Stimulated activated CD8-positive, alpha-beta memory T cell treated with anti-CD3 and anti-CD28 coated beads, Interleukin-7, amount 100 ng/mL, for 1 hour (primary cell): ENCODE data around the gene MAGI2.

Experiments
- DNase-seq, 2 donors: peaks; one replicate each; pipeline ENCODE4 v3.0.0-alpha.2; 2020; ENCODE audit warnings: low read depth in 2 of 2

Gene MAGI2

DNA sequence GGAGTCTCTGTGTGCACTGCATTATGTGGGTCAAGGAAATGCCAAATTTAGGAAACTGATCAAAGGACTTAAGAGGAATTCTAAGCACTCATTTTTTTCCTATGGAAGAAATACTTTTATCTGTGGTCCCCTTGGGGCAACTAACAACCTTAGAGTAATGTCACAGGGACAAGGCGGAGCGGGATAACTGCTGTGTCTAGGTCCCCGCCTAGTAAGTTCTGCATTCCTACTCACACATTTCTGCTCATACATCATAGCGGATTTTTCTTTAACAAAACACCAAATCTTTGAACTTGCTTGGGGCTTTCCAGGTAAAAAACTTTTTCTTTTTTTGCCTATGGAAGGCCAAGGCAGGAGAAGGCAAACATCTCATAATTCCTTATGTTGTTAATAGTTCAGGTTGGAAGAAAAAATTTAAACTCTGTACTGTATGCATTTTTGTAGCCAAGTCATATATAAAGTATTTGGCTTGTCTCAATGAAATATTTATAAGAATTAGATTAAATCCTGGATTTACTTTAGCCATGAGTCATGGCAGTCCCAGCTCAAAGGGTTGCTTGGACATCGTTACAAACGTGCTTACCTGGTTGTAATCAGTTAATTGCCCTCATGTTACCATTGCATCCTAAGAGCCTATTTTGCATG, 1369.9 kb downstream of the MAGI2 start:
- no peak for DNase-seq

DNA sequence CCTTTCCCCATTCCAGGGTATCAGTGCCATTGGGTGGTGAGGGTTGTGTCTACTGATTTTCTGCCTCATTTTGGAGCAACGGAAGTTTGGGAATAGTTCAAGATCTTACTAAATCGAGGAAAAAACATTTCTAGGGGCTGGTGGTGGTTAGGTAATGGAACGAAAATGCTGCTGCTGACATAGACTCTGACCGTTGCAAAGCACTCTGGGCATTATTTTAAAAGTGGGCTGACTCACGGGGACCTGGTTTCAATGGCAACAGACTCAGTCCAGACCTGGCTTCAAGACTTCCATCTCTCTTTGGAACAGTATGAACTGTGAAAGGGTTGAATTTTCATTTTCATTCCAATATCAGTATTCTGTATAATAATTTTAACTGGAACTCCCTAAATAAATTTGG, 1370.9 kb downstream of the MAGI2 start:
- DNase-seq, result no peak

DNA sequence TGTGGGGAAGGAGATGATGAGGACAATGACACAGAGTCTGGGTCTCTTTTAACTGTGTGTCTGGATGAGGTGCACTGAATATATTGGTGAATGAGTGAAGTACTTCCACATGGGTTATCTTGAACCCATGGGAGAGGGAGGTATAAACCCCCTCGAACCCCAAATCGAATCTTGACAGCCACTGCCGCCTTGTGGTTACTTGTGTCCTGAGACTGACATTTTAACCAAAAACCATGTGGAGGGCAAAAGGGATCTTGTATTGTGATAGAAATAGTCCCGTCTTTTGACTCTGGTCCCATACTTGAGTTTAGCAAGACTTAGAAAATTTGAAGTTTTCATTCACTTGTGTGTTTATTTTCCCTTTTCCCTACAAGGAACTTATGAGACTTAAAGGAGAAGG, 1371.6 kb downstream of the MAGI2 start:
- no peak for DNase-seq

DNA sequence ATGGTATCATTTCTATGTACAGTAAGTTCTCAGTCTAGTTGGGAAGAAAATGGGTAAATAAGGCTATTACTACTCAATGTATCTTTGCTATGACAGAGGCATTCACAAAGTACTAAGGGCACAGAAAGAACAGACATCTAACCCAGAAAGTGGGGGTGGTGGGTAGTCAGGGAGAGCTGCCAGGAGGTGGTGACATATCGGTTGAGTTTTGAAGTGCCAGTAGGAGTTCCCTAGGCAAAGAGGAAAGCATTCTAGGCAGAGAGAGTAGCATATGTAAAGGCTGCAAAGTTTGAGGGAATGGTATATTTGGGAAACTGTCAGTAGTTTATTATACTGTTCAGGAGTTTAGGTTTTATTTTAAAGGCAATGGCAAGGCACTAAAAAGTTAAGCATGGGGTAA, 1372.1 kb downstream of the MAGI2 start:
- DNase-seq, result no peak

DNA sequence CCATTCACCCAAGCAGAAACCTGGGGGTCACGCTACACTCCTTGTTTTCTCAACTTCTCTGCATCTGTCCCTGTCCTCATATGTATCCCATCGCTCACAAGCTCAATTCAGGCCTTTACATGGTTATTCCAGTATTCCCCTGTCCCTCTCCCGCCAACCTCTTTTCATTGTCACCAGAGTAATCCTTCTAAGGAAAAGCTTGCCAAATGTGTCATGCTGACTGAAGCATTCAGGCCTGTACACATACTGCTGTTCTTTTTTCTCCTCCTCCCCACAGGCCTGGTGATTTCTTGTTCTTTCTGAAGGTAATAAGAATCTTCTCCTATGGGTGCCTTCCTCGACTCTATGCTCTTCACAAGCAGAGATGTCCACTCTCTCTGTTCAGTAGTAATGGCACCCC, 1372.7 kb downstream of the MAGI2 start:
- no peak for DNase-seq

DNA sequence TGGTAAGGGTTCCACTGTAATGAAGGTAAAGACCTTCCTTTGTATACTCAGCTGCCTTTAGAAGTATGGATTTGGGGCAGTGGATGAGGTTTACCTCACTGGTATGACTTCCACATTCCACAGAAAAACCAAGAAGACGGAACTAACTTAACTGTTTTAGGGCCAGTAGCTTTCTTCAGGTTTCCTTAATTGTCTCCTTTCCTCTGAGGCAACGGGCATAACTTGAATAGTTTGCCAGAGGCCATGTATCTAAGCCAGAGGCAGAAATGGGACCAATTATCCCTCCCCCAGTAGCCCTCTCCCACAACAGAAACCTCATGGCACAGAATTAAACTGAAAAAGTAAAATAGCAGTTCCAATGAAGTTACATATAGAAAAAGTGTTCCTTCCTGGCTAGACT, 1373.2 kb downstream of the MAGI2 start:
- DNase-seq, result no peak

DNA sequence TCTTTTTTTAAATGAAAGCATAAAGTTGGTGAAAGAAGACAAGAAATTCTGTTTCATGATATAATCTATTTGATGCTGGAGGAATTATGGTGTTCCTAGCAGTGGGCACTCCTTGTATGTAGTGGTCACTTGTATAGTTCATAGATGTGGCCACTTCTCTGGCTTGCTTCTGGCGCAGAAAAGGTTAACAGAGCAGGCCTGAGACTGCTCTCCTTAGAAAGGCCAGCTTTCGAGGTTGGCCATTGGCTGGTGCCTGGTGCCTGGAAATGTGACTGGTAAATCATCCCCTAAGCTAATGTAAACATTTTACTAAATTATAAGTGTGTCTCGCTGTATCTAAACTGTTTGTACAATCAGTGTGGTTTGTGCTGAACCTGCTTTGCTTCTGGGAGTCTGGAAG, 1378.8 kb downstream of the MAGI2 start:
- DNase-seq, result no peak

DNA sequence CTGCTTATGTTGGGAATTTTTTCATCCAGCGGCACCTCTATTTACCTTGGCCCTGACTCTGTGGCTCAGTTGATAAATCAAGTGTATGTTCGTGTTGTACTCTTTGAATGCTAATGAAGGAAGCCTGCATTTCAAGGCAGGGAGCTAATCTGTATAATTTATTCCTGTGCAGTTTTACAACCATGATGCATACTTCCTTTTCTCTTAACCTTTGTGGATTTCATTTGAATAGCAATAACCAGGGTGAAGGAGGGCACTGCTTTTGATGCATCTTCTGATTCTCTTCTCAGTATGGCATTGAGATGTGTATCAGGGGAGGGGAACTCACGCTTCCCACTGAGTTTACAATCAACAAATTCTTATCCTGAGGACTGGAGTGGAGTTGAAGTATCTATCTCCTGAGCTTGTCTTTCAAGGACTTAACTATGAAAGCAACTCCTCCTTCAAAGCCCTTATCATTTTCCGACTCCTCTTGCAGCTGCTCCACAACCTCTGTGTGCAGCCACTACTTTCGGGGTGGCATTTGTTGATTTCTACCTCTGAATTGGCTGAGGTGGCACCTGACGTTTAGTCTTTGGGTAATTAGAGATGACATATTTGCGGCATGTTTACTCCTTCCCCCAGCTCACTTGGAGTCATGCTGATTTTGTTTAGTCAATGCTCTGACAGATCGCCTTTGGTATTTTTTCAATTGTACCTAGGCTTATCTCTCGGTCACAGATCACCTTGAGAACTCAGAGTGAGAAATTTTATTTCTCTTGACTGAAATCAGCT, 1379.7 kb downstream of the MAGI2 start:
- DNase-seq, result no peak

DNA sequence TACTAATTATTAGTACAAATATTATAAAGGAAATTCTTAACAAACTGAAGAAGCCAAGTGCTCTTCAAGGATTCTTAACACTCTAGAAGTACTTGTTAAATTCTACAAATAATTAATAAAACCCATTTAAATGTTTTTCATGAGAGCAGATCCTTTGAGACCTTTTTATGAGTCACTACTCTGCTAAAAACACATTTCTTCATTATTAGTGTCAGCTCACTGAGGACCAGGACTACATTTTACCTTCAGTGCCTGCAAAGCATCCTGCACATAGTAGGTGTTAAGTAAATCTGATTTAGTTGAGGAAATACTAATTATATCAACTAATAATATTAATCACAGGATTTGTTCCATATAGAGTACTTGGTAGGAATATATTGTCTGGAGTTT, 1381.3 kb downstream of the MAGI2 start:
- DNase-seq, result no peak

DNA sequence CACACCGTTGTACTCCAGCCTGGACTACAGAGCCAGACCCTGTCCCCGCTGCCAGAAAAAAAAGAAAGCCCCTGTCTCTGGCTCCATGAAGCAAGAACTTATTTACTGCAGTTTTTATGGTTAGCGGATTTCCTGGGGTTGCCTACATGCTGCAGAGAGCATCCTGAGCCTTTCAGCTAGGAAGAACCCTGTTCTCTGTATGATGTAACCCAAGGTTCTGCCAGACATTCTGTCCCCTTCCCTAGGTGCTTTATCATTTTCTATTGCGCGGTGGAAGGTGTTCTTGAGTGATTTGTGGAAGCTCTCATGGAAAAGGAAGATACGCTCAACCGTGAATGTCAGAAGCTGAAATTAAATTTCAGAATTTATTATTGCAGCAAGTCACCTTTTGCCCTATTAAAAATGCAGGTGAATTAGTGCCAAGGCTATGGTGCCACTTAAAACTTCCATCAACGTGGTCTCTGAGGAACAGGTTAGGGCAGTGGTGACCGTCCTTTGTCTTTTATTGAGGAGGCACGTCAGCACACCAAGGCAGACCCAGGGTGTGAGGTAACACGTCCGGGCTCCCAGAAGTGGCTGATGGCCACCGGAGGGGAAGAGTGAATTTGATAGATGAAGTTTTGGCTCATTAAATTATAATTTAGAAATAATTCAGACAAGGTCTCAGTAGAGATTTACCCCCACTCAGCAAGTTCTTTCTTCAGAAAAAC, 1381.8 kb downstream of the MAGI2 start:
- no peak for DNase-seq

DNA sequence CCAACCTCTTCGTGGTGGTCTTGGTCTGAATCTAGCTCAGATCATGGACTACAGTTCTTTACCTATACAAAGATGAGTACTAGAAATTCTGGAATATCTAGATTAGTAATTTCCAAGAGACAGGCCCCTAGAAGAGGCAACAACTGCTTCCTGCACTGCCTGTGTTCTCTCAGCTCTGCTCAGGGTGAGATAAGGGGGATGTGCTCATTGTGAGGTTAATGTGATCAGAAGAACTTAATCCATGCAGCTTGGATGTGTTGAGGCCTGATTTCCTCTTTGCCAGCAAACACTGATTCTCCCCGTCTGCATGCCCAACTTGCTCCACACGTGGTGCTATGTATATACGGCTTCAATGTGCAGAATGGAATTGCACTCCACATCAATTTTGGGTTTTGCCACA, 1386.9 kb downstream of the MAGI2 start:
- no peak for DNase-seq

DNA sequence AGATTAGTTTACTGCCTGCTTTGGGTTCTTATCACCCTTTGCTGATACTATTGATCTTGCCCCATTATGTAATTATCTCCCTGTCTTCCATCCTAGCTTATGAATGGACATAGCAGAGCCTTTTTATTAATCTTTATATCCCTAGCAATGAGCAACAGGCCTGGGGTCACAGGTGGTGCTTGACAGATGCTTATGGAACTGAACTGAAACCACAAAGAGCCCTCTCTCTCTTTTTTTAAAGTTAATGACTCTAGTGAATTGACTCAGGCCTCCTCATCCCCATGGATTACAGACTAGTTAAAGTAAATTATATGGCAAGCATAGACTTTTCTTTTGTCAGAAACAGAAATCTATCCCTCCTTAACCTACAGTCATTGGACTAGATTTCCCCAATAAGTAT, 1389.7 kb downstream of the MAGI2 start:
- no peak for DNase-seq

DNA sequence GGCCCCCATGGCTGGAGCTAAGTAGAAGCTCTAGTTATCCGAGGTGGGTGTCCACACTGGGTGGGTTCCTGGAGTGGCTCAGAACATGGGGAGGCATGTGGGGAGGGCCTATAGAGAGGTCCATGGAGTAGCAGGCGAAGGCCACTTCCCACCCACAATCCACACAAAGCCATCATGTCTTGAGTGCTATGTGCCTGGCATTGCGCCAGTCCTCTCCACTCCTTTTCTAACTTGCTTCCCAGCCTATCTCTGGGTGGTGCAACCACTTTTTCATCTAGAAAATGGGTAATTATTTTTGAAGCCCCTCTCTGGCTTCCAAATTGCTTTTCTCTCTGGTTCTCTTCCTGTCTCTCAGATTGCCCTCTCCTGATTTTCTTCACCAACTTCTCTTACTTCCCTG, 1391.3 kb downstream of the MAGI2 start:
- no peak for DNase-seq

DNA sequence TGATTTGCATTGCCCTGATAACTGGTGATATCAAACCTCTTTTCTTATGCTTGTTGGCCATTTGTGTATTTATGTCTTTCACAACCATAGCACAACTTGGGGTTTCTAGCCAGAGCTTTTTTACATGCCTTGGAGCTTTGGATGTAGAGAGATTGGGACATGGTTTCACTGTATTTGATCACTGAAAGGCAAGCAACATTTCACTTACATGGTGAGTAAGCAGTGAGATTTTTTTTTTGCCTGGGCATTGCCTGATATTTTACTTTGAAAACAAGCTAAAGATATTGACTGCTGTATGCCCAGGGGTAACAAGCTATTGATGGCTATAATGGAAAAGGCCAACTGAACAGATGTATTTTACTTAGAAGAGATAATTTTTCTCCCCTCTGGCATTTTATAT, 1395.9 kb downstream of the MAGI2 start:
- DNase-seq, result no peak

DNA sequence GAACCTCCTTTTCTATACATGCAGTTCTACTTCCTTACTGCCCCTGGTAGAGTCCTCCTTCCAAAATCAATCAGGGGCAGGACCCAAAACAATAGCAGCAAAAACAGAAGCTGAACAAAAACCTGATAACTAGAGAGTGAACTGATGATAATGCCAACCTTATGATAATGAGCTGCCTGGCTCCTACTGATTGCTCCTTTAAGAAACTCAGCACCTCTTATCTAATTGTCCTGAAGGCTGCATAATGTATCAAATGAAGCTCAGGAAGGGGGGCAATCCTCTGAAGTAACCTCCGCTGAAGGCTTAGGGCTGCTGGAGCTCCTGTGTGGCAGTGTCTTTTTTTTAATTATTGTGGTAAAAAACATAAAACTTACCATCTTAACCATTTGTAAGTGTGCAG, 1397.9 kb downstream of the MAGI2 start:
- no peak for DNase-seq

DNA sequence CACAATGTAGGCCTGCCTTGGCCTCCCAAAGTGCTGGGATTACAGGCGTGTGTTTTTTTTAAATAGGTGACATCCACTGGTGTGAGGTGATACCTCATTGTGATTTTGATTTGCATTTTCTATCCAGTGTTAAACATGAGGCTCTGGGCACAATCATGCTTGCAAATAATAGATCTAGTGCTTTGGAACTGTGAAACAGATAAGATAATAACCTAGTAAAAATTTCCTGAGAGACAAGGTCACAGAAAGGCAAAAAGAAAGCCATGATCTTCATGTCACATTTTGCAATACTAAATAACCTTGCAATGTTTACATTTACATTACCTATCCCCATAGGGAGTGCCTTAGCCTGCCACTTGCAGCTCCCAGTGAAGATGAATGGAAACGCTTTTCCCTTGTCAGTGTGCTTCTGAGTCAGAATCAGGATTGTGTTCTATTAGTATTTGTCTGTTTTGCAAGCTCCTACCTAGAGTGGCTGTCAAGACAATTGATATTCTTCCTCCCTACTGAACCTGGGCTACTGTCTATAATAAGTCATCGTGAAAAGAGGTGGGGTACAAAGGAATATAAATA, 1398.4 kb downstream of the MAGI2 start:
- DNase-seq, result no peak

DNA sequence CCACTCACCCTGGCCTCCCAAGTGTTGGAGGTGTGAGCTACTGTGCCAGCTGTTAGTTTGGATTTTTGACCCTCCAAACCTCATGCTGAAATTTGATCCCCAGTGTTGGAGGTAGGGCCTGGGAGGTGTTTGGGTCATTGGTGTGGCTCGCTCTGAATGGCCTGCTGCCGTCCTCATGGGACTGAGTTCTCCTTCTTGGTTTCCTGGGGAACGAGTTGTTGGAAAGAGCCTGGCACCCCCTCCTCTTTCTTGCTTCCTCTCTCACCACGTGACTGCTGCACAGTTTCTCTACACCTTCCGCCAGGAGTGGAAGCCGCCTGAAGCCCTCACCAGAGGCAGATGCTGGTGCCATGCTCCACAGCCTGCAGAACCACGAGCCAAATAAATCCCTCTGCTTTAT, 1401.4 kb downstream of the MAGI2 start:
- no peak for DNase-seq

DNA sequence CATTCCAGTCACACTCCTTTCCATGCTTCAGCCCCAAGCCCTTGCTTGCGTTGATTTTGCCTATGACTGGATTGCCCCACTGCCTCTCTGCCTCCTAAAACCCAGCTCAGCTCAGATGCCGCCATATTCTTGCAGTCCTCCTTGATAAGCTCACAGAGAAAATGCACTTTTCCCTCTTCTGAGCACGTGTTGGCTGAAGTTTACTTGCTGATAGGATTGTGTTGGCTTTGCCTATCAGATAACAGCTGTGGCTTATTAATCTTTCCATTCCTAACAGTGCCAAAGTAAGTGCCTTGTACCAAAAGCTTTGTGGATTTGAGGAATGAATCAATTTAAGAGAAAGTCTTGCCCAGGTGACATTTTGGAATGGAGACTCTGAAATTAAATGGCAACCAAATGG, 1405.7 kb downstream of the MAGI2 start:
- no peak for DNase-seq

DNA sequence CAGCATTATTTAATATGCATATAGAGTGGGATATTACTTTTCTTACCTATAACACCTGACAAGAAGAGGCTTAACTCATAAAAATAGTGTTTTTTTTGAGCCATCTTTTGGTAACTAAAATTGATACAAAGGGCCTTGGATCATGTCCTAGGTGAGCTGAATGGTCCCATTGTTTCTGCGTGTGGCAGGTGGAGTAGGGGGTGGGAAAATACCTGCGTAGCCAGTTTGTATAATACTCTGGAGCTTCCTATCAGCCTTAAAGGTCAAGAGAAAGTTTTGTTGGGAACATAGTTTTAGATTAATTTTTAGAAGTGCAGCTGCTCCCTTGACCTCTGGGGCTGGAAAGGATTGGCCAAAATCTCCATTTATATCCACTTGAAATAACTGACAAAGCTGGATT, 1410.3 kb downstream of the MAGI2 start:
- no peak for DNase-seq

DNA sequence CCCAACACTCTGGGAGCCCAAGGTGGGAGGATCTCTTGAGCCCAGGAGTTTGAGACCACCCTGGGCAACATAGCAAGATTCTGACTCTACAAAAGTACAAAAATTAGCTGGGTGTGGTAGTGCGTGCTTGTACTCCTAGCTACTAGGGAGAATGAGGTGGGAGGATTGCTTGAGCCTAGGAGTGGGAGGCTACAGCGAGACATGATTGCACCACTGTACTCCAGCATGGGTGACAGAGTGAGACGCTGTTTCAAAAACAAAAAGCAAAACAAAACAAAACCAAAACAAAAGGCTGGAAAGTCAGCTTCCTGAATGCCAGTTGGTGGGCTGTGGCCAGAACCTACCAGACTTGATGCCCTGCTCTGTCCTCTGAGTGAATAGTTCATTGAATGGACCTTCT, 1412.0 kb downstream of the MAGI2 start:
- no peak for DNase-seq

DNA sequence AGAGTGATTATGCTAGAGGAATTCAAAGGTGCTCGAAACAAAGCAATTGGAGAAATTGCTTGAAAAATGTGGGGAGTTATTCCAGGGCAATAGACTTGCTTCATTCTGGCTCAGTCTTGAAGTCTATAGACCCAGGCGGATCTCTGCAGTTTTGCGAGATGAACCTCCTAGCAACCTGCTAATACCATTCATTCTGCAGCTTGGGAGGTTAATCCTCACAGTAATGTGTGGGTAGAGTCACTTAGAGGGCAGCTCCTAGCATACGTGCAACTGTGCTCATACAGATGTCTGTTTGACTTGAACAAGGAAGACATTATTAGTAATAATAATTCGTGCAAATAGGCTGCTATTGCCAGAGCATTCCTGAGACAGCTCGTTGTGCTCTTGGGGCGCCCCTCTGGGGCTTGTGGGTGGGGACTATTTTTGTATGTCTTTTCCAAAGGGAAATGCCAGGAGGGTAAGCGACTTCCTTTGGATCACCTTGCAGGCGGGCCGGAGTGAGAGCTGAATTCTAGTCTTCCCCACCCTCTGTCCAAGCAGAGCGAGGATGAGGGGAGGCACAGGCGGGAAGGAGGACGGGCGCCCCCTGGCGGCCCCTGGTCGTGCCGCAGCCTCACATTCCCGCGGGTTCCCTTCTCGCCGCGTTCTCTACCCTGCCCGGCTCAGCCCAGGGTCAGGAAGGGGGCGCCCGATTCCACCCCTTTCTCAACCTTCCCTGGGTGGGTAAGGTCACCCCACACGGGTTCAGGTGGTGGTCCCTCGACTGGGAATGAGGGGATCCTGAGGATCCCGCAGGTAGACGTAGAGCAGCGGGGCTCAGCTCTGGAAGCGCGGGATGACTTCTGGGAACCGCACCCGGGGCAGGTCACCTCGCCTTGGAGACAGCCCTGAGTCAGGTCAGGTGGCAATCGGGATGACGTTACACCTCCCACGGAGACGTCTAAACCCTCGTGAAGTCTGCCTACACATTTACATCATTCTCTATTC, 1413.4 kb downstream of the MAGI2 start:
- peak in 1 of 2 donors; percentile 18 for DNase-seq
